Left ventricle myocardium inferior (tissue), 1 donor: ENCODE measurements around the gene PDE10A. TPM values are rescaled to one million over a fixed set of nuclear protein-coding genes. Genes with fewer than 3 reads are reported as not detected.

ENCODE experiments used
- DNase-seq: peaks from one replicate; pipeline ENCODE4 v3.0.0-alpha.2; 2020
- H3K27ac ChIP-seq: fragments of 200-600 bp; replicated peaks from 2 replicates; pipeline ENCODE4 v1.8.0; 2021
- H3K27me3 ChIP-seq: fragments of 200-600 bp; 2 replicates; pipeline ENCODE4 v1.8.0; 2021; ENCODE audit warnings: low read depth
- H3K36me3 ChIP-seq: fragments of 200-600 bp; 2 replicates; pipeline ENCODE4 v1.8.0; 2021
- H3K4me1 ChIP-seq: fragments of 200-600 bp; 2 replicates; pipeline ENCODE4 v1.8.0; 2021
- H3K4me3 ChIP-seq: fragments of 200-600 bp; 2 replicates; pipeline ENCODE4 v1.8.0; 2021; ENCODE audit warnings: mild to moderate bottlenecking, moderate library complexity
- H3K9me3 ChIP-seq: fragments of 200-600 bp; replicated peaks from 2 replicates; pipeline ENCODE4 v1.8.0; 2021
- intact Hi-C: fragments of 100-400 bp; cut with micrococcal nuclease; formaldehyde crosslinking; loops from one replicate; pipeline ENCODE4 v1.11.0; 2022
- total RNA-seq: library from RNA; stranded (reverse); fragmentation: NEBNext Ultra II Directional; extraction: Animal tissue kit (Norgen Biotek cat#: 25700); gene quantifications from one replicate; pipeline ENCODE4 v1.2.1, GENCODE V29; 2021
- TF ChIP-seq, protein P1 (sequence below): fragments of 200-600 bp; IDR thresholded peaks from 2 replicates; pipeline ENCODE4 v1.8.0; 2021; ENCODE audit warnings: antibody characterized with exemption, mild to moderate bottlenecking, borderline replicate concordance
- donor health status: DM: no; HTN: yes; CAD: no; lungs with severe emphysema.

Gene PDE10A
- total RNA-seq, 1 donor from 2014 or later, result 12.2 TPM

DNA sequence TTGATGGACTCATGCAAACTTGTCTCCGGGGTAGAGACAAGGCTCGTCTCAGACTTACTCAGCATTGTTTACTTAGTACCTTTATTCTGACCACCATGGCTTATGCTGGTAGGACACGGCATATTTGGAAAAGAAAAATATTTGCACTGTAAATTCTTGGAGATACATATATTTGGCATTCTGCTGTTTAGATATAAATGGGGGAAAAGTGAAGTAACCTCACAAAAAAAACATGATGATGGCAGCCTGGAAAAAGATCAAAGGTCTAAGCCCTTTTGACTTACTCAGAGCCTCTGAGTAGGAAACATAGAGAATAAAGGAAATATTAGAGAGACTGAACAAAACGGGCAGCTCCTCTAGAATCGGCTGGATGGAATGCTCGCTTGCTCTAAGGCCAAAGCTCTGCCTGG lies 32.5 kb downstream of the PDE10A start:
- Histone ChIP-seq H3K4me3 (no peak overlapping the region), H3K4me1 (peaks cover 47% of the 10 kb centered on the region), H3K9me3 (no peaks in the 10 kb centered on the region), H3K27me3 (no peaks in the 10 kb centered on the region), H3K27ac (no peak overlapping the region), H3K36me3 (no peaks in the 10 kb centered on the region)
- TF ChIP-seq, protein P1, sequence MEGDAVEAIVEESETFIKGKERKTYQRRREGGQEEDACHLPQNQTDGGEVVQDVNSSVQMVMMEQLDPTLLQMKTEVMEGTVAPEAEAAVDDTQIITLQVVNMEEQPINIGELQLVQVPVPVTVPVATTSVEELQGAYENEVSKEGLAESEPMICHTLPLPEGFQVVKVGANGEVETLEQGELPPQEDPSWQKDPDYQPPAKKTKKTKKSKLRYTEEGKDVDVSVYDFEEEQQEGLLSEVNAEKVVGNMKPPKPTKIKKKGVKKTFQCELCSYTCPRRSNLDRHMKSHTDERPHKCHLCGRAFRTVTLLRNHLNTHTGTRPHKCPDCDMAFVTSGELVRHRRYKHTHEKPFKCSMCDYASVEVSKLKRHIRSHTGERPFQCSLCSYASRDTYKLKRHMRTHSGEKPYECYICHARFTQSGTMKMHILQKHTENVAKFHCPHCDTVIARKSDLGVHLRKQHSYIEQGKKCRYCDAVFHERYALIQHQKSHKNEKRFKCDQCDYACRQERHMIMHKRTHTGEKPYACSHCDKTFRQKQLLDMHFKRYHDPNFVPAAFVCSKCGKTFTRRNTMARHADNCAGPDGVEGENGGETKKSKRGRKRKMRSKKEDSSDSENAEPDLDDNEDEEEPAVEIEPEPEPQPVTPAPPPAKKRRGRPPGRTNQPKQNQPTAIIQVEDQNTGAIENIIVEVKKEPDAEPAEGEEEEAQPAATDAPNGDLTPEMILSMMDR, result no peak
- intact Hi-C loops, result no loop called here
- DNase-seq, result no peak

DNA sequence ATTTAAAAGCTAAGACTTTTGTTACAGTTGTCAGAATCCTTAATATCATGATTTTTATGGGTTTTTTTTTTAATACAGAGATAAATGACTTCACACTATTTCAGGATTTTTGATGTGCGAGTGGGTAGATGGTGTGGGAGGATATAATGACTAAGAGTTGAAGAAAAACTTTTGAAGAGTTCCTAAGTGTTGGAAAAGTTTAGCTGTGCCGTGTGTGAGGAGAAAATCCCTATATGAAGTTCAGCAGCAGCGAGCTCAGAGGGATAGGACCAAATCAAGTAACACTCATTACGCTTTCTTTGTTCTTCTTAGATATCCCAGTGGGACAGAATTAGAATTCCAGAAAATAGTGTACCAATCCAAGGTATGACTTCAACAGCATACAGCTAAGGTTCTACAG lies 34.1 kb downstream of the PDE10A start:
- TF ChIP-seq, protein P1, result no peak
- intact Hi-C loops, result no loop called here

DNA sequence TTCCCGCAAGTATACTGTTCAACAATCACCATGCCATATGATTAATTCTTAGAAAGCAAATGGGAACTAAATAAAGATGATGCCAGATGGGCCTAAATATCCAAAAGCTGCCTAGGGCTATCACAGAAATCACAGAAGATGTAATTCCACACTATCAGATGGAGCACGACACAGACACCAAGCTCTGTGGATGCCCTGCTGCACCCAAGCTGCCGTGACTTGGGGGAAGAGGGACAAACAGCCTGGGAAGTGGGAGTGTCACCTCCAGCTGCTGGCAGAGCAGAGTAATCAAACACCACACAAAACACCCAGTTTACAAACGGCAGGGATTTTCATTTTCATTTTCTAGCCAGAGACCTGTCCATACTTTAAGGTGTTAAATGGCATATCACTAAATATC lies 35.7 kb downstream of the PDE10A start:
- TF ChIP-seq, protein P1, result no peak
- H3K4me1 ChIP-seq, result peaks cover 42% of the 10 kb centered on the region
- H3K27ac ChIP-seq, result no peak overlapping the region
- no peaks in the 10 kb centered on the region for H3K27me3 ChIP-seq
- intact Hi-C loops, result no loop called here
- DNase-seq, result no peak
- no peaks in the 10 kb centered on the region for H3K36me3 ChIP-seq
- no peak overlapping the region for H3K4me3 ChIP-seq
- H3K9me3 ChIP-seq, result no peaks in the 10 kb centered on the region

More for the DNA sequence above, 34.1 kb downstream of the PDE10A start:
- Histone ChIP-seq H3K4me3 (no peak overlapping the region), H3K4me1 (peaks cover 43% of the 10 kb centered on the region), H3K27me3 (no peaks in the 10 kb centered on the region), H3K9me3 (no peaks in the 10 kb centered on the region), H3K36me3 (no peaks in the 10 kb centered on the region), H3K27ac (no peak overlapping the region)
- DNase-seq, result no peak

DNA sequence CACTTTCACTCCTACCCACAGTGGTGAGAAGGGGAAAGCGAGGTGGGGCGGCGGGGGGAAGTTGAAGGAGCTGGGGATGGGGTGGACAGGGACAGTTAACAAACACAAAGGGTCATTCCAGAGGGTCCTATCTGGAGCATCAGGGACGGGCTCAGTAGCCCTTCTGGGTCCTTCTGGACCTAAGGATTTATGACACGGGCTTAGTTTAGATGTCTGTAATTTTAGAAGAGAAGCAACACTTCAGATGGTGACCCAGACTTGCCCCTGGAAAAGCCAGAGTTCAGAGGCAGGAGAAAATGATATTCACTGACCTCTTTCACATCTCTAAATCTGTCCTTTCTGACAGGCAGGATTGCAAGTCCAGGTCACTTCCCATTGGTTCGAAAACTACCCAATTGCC lies 36.3 kb downstream of the PDE10A start:
- intact Hi-C loops, result no loop called here
- Histone ChIP-seq H3K9me3 (no peaks in the 10 kb centered on the region), H3K4me3 (no peak overlapping the region), H3K36me3 (no peaks in the 10 kb centered on the region), H3K27ac (no peak overlapping the region), H3K4me1 (peaks cover 37% of the 10 kb centered on the region), H3K27me3 (no peaks in the 10 kb centered on the region)
- DNase-seq, result no peak
- TF ChIP-seq, protein P1, result no peak

DNA sequence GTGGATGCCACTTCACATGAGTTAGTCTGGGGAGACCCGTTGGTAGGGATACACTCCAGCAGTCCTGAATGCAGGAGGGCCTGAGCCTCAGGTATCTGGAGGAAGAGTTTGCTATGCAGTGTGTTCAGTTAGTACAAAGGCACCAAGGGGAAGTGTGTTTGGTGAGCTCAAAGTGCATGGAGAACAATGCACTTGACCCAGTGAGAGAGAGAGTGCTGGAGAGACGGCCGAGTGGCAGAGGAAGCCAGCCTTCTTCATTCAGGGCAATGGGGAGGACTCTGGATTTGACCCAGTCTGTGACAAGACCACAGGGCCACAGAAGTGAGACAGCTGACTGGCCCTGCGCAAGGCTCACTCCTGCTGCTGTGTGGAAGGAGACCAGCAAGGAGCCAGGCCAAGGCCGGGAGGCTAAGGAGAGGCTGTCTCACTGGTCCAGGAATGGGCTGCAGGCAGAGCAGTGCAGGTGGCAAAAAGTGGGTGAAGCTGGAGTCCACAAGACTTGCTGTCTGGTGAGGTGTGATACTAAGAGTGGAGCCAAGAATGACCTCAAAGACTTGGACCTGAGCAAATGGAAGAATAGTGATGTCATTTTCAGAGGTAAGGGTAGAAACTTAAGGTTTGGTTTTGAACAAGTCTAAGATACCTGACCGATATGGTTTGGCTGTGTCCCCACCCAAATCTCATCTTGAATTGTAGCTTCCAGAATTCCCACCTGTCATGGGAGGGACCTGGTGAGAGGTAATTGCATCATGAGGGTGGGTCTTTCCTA lies 38.0 kb downstream of the PDE10A start:
- Histone ChIP-seq H3K27ac (no peak overlapping the region), H3K4me3 (no peak overlapping the region), H3K27me3 (no peaks in the 10 kb centered on the region), H3K36me3 (no peaks in the 10 kb centered on the region), H3K4me1 (peaks cover 23% of the 10 kb centered on the region), H3K9me3 (no peaks in the 10 kb centered on the region)
- TF ChIP-seq, protein P1, result no peak
- no peak for DNase-seq
- intact Hi-C loops, result no loop called here
